Measurements from ENCODE around the gene IQGAP2.
"Not testable (repeated sequence)": the region's sequence is repeated elsewhere in the genome, so short reads cannot be mapped to it uniquely, and the experiment has no call there.

The IQGAP2 gene

GRCh38 chr5:76535577-76535976 lies 132.5 kb downstream of the IQGAP2 start:
- no peak for DNase-seq (ENCODE audit: low read depth in 2 of 2)

DNA sequence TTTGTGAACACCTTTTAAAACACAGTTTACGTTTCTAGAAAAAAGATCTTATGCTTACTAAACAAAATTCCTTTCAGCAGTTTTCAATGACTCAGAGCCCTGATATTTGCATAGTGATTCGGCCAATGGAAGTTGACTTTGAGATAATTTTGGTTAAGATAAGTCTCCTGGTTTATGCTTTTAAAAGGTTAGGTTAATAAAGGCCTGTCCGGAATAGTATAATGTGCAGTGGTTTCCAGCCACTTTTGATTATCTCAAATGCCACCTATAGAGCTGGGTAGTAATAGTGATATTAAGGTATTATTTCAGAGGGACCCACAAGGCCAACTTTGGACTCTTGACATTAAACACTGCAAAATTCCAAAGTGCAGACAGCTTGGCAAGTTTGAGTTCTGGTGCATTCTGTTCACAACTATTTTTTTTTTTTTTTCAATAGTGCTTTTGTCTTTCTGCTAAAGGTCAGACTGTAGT lies 134.0 kb downstream of the IQGAP2 start:
- no peak for DNase-seq (ENCODE audit: low read depth in 2 of 2)

GRCh38 chr5:76542241-76542640 lies 139.2 kb downstream of the IQGAP2 start:
- DNase-seq (ENCODE audit: low read depth in 2 of 2): no peak

DNA sequence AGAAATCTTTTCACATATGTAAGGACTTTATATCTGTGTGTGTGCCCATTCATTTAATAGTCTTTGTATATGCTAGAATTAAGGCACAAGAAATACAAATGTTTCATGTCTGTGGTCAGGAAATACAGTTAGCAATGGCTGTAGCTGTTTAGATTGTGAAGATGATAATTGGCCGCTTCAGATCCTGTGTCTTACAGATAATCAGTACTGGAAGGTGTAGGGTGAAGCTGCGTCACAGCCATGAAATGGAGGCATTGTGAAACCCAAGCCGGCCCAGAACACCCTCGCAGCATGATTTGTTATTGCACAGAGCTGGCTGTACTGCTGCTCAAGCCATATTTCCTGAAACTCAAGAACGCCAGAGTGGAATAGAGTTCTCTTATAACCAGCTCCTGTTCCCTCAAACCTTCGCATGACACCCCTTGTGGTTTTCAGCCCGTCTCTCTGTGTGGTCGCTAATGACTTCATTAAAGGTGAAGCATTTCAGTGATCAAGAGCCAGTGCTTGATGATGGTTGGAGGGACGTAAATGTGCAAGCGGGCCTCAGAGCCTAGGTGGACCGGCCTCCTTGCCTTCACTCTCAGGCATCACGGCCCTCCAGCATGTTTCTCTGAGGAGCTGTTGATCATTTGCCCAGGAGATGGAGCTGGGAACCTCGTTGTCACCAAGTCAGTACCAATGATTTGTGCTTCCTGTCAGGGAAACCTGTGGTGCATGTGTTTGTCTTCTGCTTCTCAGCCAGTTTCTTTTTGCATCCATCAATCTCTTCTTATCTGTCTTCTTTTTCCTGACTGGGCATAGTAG lies 140.0 kb downstream of the IQGAP2 start:
- peak; percentile 30 to 38 for DNase-seq (ENCODE audit: low read depth in 2 of 2)

DNA sequence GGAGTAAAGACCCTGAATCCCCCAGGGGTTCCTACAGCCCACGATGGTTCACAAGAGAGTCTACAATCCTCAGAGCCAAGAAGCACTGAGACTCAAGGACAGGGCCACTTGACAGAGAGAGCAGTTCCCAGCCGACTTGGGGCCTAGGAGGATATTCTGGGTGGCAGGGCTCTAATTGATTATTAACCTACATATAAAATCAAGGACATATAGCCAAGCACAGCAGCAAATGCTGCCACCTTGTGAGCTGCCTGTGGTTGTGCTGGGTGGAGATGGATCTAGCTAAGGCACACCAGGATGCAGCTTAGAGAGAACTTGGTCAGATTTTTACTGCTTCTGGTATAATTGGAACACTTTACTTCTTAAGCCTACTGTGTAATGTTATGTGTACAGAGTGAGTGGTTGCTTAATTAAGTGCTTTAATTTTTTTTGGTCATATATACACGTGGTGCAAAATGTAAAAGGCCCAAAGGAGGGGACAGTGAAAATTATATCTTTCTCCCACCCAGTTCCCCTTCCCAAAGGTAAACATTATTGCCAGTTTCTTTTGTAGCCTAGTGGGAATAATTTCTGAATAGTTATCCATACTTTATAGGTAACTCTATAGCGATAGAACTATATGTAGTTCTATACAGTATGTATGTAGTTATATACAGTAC lies 141.3 kb downstream of the IQGAP2 start:
- DNase-seq (ENCODE audit: low read depth in 2 of 2): peak; percentile 24 to 49

DNA sequence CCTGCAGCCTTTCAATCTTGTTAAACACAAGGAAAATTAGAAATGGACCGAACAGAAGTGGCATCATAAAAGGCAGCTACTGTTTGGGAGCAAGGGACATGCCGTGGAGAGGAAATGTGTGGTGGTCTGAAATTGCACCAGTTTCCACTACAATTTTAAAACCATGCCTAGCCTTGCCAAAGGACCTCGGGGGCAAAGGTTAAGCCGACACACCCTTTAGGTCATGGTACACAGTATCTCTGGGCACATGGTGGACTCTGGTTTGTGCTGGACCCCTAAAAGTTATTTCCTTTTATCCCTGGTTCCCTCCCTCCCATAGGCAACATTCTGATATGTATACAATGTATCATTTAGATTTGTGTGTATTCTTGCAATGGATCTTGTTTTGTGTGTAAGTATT lies 142.1 kb downstream of the IQGAP2 start:
- DNase-seq (ENCODE audit: low read depth in 2 of 2): no peak

DNA sequence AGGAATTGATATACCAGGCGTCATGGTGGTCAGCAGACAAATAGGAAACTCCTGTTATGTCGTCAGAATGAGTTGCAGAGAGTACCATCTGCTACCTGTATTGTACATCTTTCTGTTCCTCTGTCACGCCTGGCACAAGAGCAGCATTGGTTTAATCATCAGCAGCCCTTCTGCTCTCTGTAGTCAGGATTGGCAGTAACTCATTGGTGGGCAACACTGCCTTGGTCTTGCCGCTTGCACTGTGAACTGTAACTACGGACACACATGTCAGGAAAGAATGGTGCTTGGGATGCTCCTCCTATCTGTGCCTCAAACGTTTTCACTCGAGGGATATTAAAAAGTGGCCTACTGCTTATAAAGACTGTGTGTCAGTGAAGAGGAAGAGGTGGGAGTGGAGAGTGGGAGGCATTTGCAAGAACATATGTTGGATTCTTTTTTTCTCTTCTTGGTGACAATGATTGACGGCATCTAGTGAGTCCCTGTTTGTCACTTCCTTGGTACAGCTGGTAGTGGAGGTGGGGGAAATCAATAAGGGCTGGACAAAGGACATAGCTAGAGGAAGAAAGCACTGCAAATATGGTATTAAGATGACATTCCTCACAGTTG lies 143.5 kb downstream of the IQGAP2 start:
- peak in 1 of 2 donors; percentile 18 for DNase-seq (ENCODE audit: low read depth in 2 of 2)

DNA sequence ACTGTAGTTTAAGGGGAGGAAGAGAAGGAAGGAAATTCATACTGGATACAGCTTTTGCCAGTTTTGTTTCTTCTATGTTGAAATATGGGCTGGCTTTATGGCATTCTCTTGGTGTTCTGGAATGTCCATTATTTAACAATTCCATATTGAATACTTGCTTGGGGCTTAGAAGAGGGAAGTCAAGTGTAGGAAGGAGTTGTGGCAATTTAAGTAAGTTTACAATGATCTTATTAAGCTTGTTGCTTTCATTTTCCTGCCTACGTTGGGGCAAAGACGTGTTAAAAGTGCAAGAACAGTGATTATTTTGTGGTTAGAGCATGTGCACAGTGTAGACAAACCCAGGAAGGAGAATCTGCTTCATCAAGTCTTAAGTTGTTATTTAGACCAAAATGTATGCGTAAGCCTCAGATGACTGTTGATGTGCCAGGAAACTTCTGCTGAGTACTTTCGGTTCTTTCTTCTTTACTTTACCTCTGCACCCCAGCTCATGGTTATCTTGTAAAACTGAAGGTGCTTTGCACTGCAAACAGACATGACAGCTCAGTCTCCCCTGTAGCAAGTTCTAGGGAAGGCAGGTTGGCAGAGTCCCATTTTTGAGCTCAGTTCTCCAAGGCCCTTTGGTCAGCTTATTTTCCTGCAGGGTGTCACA lies 144.3 kb downstream of the IQGAP2 start:
- DNase-seq (ENCODE audit: low read depth in 2 of 2): peak in 1 of 2 donors; percentile 26

DNA sequence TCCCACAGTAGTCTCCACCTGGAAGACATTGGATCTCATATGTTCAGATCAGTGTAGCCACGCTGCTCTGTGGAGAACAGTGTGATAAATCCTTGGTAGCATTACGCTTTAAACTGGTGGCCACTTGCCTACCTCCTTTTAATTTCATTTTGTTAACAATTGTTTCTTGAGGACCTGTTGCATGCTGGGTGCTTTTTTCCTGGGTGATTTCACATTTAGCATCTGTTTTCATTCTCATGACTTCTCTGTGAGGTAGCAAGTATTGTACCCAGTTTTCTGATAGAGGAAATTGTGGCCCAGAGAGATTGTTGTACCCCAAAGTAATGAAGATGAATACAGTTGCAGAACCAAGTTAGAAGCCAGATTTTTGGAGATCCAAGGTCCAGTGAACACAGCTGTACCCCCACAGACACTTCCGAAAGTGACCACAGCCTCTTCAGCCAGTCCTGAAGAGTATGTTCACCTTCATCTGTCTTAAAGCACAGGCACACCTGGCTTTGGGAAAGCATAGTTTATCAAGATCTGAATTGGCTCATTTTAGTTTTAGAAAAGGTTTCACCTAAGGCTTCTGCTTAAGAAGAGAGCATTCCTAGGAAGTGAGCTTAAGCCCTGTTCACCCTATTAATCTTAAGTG lies 144.9 kb downstream of the IQGAP2 start:
- no peak for DNase-seq (ENCODE audit: low read depth in 2 of 2)

- DNase-seq (ENCODE audit: low read depth in 2 of 2): no peak
These were observed 145.6 kb downstream of the IQGAP2 start for GRCh38 chr5:76548525-76549229.

DNA sequence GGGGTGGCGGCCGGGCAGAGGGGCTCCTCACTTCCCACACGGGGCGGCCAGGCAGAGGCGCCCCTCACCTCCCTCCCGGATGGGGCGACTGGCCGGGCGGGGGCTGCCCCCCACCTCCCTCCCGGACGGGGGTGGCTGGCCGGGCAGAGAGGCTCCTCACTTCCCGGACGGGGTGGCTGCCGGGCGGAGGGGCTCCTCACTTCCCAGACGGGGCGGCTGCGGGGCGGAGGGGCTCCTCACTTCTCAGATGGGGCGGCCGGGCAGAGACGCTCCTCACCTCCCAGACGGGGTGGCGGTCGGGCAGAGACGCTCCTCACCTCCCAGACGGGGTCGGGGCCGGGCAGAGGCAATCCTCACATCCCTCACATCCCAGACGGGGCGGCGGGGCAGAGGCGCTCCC lies 147.8 kb downstream of the IQGAP2 start:
- not testable (repeated sequence) for DNase-seq (ENCODE audit: low read depth in 2 of 2)

DNA sequence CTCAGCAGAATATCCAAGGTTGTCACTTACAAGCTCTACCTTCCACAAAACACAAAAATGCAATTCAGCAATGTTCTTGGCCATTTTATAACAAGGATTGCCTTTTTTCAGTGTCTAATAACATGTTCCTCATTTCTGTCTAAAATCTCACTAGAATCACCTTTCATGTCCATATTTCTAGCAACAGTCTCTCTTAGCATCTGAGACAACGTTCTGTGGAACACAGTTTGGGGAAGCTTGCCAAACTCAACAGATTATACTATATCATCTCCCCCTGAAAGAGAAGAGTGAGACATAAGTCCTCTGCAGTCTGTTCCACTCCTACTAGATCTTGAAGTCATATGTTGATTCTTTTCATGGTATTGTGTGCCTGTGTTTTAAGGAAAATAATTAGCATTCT lies 149.5 kb downstream of the IQGAP2 start:
- DNase-seq (ENCODE audit: low read depth in 2 of 2): no peak

DNA sequence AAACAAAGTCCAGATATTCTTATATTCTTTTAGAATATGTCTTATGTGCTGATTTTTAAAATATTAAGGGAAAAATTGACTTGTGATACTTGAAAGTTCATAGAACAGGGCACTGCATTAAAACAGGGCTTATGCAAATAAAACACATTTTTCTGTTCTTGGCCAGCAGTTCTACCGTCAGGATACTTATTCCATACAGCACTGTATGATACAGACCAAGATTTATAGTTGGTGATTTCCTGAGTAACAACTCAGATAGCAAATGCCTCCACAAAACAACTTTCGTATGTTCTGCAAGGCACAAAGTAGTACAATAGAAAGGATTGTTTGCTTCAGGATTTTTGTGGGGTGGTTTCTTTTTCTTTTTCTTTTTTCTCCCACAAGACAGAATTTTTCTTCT lies 150.2 kb downstream of the IQGAP2 start:
- no peak for DNase-seq (ENCODE audit: low read depth in 2 of 2)

GRCh38 chr5:76555114-76555513 lies 152.0 kb downstream of the IQGAP2 start:
- no peak for DNase-seq (ENCODE audit: low read depth in 2 of 2)

DNA sequence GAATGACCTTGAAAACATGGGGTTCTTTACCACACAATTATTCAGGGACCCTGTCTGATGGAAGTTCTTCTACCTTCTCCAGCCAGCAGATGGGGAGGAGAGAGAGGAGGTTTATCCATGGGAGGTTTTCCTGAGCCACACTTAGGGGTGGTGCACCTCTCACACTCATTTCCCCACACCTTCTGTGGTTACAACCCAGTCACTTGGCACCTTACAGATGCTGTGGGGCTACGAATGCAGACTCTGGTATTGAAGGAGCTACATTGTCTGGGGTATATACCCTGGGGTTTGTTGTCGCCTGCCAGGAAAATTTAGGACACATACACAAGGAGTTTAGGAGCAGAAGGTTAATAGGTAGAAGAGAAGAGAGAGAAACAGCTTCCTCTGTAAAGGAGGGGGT lies 152.6 kb downstream of the IQGAP2 start:
- DNase-seq (ENCODE audit: low read depth in 2 of 2): no peak

DNA sequence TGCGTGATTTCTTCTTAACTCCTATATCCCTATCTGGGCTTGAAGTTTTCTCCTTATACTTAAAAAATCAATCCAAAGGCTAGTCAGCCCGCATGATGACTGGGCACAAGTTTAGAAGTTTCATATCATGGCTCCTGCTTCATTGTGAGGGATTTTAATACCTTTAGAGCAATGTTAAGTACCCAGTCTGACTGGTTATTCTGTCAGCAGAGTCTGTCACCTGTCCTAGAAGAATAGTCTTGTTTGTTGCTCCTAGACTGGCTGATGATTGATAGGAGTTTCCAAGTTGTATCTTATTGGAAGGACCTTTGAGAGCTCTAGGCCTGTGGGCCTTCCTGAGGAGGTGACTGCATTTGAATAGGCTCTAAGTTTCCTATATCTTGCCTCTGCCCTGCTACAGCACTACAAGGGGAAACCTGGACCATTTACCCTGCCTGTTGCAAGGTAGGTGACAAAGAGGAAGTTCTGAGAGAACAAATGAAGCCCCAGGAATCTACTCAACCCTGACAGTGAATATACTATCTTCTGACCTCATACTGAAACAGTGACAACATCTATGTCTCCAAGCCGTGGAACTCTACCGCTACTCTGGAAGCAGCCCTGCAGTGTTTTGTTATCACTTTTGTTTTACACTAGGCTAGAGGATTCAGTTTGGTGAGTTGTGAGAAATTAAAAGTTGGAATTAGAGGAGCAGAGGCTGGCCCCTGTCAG lies 153.6 kb downstream of the IQGAP2 start:
- DNase-seq (ENCODE audit: low read depth in 2 of 2): no peak

- DNase-seq (ENCODE audit: low read depth in 2 of 2): no peak
These were observed 158.1 kb downstream of the IQGAP2 start for GRCh38 chr5:76560952-76561891.

DNA sequence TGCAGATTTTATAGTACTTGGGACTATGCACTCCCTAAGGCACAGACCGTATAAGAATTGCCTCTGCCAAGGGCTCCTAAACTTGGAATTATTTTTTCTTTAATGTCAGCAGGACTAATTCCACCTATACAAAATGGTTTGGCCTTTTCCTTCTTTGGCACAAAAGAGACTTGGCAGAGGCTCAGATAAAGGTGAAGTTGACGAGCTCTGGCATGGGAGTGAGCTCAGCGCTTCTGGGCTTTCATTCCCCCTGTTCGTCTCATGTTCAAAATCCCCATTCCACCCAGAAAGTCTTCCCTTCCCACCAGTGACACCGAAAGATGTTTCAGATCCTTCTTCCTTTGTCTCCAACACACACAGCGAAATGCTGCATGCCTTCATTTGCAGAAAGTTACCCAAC lies 158.9 kb downstream of the IQGAP2 start:
- no peak for DNase-seq (ENCODE audit: low read depth in 2 of 2)

DNA sequence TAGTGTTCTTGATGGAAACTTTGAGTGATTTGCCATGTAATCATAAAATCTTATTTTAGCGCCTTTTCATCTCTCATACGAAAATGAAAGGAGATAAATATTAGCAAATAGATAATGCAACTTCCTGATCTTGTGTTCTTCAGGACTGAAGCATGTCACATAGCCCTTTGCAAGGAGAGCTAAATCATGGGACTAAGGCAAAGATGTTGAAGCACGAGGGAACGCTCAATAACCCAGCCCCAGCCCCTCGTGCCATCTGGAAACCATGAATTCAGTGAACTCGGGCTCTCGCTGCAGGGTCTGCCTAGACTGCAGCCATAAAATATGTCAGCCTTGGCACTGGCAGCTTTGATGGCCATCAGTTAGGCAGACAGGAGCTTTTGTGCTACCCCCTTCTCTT lies 161.9 kb downstream of the IQGAP2 start:
- DNase-seq (ENCODE audit: low read depth in 2 of 2): no peak

Data from stimulated activated CD8-positive, alpha-beta memory T cell treated with anti-CD3 and anti-CD28 coated beads, Interleukin-7, amount 100 ng/mL, for 4 hours (primary cell).